ENCODE results near the gene TFAM. TPM values are rescaled to one million over a fixed set of nuclear protein-coding genes. Genes with fewer than 3 reads are reported as not detected.

The TFAM gene
- total RNA-seq, 4 donors from 2014 or later: 15.3 to 20.1 (median 17.6) TPM

DNA sequence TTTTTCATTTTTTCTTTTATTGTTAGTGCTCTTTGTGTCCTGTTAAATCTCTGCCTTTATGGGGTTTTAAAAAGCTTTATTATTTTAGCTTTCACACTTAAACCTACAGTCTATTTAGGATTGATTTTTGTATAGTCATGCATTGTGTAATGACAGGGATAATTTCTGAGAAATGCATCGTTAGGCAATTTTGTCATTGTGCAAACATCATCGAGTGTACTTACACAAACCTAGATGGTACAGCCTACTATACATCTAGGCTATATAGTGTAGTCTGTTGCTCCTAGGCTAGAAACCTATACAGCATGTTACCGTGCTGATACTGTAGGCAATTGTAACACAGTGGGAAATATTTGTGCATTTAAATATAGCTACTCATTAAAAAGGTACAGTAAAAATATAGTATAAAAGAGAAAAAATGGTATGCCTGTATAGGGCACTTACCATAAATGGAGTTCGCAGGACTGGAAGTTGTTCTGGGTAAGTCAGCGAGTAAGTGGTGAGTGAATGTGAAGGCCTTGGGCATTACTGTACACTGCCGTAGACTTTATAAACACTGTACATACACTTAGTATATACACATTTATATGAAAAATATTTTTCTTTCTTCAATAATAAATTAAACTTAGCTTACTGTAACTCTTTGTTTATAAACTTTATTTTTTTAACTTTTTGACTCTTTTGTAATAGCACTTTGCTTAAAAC, 34.4 kb upstream of the TFAM start:
- TF ChIP-seq, protein P1, sequence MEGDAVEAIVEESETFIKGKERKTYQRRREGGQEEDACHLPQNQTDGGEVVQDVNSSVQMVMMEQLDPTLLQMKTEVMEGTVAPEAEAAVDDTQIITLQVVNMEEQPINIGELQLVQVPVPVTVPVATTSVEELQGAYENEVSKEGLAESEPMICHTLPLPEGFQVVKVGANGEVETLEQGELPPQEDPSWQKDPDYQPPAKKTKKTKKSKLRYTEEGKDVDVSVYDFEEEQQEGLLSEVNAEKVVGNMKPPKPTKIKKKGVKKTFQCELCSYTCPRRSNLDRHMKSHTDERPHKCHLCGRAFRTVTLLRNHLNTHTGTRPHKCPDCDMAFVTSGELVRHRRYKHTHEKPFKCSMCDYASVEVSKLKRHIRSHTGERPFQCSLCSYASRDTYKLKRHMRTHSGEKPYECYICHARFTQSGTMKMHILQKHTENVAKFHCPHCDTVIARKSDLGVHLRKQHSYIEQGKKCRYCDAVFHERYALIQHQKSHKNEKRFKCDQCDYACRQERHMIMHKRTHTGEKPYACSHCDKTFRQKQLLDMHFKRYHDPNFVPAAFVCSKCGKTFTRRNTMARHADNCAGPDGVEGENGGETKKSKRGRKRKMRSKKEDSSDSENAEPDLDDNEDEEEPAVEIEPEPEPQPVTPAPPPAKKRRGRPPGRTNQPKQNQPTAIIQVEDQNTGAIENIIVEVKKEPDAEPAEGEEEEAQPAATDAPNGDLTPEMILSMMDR (IDR thresholded peaks at IDR 0.05; ENCODE audit: low read depth): no peak

DNA sequence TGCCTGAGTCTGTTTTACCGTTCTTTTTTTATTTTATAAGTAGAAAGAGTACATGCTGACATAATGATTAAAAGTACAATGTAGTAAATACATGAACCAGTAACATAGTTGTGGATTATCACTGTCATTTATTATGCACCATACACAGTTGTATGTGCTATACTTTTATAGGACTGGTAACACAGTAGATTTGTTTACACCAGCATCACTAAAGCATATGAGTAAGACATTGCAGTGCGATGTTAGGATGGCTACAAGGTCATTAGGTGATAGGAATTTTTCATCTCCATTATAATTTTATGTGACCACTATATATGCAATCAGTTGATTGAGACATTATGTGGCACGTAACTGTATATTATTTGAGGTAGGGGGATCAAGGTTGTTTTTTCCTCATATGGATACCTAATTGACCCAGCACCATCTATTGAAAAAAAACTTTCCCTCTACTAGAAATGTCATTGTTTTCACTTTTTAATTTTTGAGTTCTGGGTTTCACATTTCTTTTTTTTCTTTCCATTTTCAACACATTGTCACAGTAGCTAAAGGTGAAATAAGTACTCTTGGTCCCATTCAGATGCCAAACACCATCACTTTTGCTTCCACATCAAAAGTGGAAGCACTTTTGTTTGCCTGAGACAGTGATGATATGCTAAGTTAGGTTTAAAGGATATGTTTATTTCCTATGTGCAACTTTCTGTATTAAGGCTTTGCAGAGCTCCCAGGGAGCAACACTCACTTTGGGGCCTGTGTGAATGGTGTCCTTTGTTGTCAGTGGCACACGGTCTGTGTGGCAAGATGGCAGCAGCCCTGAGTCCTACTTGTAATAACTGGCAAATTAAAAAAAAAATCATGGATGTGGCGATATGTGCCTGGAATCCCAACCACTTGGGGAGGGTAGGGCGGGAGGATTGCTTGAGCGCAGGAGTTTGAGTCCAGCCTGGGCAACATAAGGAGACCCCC, 33.3 kb upstream of the TFAM start:
- TF ChIP-seq, protein P1 (IDR thresholded peaks at IDR 0.05; ENCODE audit: low read depth): no peak

DNA sequence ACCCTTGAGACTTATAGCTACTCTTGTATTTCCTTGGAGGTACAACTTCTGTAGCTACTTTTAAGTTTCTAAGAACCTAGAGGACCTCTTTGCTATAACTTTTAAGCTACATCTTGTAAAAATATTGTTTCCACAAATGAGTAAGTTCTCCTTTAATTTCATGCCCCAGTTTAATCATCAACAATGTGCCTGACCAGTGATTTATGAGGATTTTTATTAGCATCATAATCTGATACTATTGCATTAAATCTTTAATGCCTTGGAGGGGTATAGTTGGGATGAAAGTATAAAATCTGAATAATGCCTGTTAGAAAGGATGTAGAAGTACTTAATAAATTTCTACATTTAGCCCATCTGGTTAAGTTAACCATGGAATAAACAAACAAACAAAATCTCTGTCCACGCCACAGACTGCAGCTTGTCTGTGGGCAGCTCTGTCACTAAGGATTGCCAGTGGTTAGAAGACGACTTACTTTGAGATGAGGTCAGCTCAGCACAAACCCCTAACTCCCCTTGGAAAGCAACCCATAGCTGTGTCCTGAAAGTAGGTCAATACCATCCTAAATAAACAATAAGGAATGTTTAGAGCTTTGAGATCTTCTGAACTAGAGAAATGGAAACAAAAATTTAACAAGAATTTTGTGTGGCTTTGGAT, 32.1 kb upstream of the TFAM start:
- TF ChIP-seq, protein P1 (IDR thresholded peaks at IDR 0.05; ENCODE audit: low read depth): no peak

DNA sequence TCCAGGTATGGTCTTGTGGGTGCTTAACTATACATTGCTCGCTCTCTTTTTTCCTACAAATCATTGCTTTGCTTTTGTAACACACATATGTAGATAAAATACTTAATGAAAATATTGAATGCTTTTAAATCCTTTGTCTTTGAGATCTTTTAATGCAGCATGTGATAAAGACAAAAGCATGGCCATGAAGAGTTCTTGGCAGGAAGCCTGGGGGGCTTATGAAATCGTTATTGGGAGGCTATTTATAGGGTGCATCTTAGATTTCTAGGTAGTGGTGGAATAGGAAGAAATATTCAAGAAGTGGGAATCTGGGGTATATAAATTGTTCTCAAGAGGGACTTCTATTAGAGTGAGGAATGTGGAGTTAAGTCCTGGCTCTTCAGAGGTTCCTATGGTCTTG, 28.5 kb upstream of the TFAM start:
- TF ChIP-seq, protein P1 (IDR thresholded peaks at IDR 0.05; ENCODE audit: low read depth): no peak

DNA sequence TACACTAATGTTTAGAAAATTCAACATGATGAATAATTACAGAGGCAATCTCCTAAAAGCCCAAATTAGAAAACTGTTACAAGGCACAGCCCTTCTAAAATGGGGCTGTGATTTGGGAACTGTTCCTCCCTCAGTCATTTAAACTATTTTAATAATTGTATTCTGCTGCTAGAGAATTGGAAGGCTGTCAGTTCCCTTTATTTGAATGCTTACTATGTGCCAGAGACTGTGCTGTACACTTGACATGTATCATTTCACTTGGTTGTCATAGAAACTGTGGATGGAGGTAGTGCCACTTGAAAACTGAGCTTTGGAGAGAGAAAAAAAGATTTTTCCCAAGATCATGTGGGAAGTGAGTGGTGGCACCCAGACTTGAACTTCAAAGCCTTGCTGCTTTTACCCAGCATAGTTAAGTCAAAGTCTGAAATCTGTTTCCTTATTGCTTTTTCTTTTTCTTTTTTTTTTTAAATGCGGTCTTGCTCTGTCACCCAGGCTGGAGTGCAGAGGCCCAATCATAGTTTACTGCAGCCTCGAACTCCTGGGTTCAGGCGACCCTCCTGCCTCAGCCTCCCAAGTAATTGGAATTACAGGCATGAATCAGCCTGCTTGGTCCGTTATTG, 26.8 kb upstream of the TFAM start:
- TF ChIP-seq, protein P1 (IDR thresholded peaks at IDR 0.05; ENCODE audit: low read depth): no peak

DNA sequence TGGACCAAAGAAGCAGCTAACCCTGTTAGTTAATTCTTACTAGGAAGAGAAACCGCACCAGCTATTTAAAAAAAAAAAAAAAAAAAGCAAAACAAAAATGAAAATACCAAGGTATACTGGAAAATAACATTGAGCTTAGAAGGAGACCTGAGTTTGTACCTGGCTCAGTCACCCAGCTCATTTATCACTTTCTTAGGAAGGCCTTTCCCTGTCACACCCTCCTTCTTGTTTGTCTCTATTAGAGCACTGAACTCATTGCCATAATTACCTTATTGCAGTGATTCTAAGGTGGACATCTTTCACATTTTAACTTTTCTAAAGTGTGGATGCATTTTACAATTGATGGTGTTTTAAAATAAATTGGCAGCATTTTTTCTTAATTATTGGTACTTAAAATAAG, 26.3 kb upstream of the TFAM start:
- TF ChIP-seq, protein P1 (IDR thresholded peaks at IDR 0.05; ENCODE audit: low read depth): no peak
